ENCODE measurements around the gene DEK.

GRCh38 chr6:18276610-18277236, 12.4 kb upstream of the DEK start:
- TF ChIP-seq EZH2 (IDR thresholded peaks at IDR 0.05; ENCODE audit: insufficient read depth, poor library complexity, severe bottlenecking) (no peak), EZH2phosphoT487 (IDR thresholded peaks at IDR 0.05; ENCODE audit: insufficient read depth, low read depth) (no peak)
